GM19463 (cell line): ENCODE data around the gene WFDC8.
"Not testable (repeated sequence)": the region's sequence is repeated elsewhere in the genome, so short reads cannot be mapped to it uniquely, and the experiment has no call there.

ENCODE experiments used
- ATAC-seq: cut with Tn5 transposase; IDR thresholded peaks from one replicate; pipeline ENCODE4 v1.9.1; 2021; ENCODE audit warnings: mild to moderate bottlenecking, moderate library complexity; ENCODE audit not compliant: unreplicated experiment

Gene WFDC8

GRCh38 chr20:45579184-45579583, at the start of gene WFDC8:
WFDC8 (minus strand) TSS chr20:45579284; CDS start chr20:45579247, 37 bp downstream.
- no peak for ATAC-seq

- ATAC-seq, result no peak
Observed at GRCh38 chr20:45626540-45626939, 47.5 kb upstream of the WFDC8 start.

- ATAC-seq, result no peak
Observed at GRCh38 chr20:45621593-45621992, 42.5 kb upstream of the WFDC8 start.

GRCh38 chr20:45617591-45617990, 38.5 kb upstream of the WFDC8 start:
- no peak for ATAC-seq

GRCh38 chr20:45612314-45612713, 33.2 kb upstream of the WFDC8 start:
- no peak for ATAC-seq

GRCh38 chr20:45611054-45611453, 32.0 kb upstream of the WFDC8 start:
- no peak for ATAC-seq

GRCh38 chr20:45607810-45608209, 28.7 kb upstream of the WFDC8 start:
- no peak for ATAC-seq

- no peak for ATAC-seq
Observed at GRCh38 chr20:45595235-45595634, 16.2 kb upstream of the WFDC8 start.

- ATAC-seq, result no peak
Observed at GRCh38 chr20:45593498-45593897, 14.4 kb upstream of the WFDC8 start.

- no peak for ATAC-seq
Observed at GRCh38 chr20:45592574-45593189, 13.6 kb upstream of the WFDC8 start.

GRCh38 chr20:45589725-45590124, 10.6 kb upstream of the WFDC8 start:
- no peak for ATAC-seq

GRCh38 chr20:45588800-45589199, 9.7 kb upstream of the WFDC8 start:
- ATAC-seq, result no peak

- ATAC-seq, result not testable (repeated sequence)
Observed at GRCh38 chr20:45585986-45586385, 6.9 kb upstream of the WFDC8 start.

- ATAC-seq, result not testable (repeated sequence)
Observed at GRCh38 chr20:45584294-45584693, 5.2 kb upstream of the WFDC8 start.

GRCh38 chr20:45583502-45583901, 4.4 kb upstream of the WFDC8 start:
- no peak for ATAC-seq

- no peak for ATAC-seq
Observed at GRCh38 chr20:45581702-45582101, 2.6 kb upstream of the WFDC8 start.

GRCh38 chr20:45578231-45578630, 853 bp downstream of the WFDC8 start:
- no peak for ATAC-seq

GRCh38 chr20:45576995-45577394, 2.1 kb downstream of the WFDC8 start:
- ATAC-seq, result no peak

GRCh38 chr20:45575931-45576330, 3.2 kb downstream of the WFDC8 start:
- ATAC-seq, result no peak

GRCh38 chr20:45569650-45570049, 9.4 kb downstream of the WFDC8 start:
- not testable (repeated sequence) for ATAC-seq

- ATAC-seq, result no peak
Observed at GRCh38 chr20:45564760-45565276, 14.3 kb downstream of the WFDC8 start.

GRCh38 chr20:45555198-45555597, 23.9 kb downstream of the WFDC8 start:
- no peak for ATAC-seq

GRCh38 chr20:45552456-45552855, 26.6 kb downstream of the WFDC8 start:
- ATAC-seq, result no peak
